Stimulated activated CD4-positive, alpha-beta T cell treated with anti-CD3 and anti-CD28 coated beads, Interleukin-12 subunit alpha, Interleukin-12 subunit beta, amount 100 ng/mL, for 4 hours (primary cell): ENCODE results near the gene AMPD2.
A peak's percentile ranks its signal among the peaks of the same experiment; 100 is the strongest.

ENCODE experiments used
- DNase-seq: peaks from one replicate; pipeline ENCODE4 v3.0.0-alpha.2; 2020

AMPD2 gene

GRCh38 chr1:109619576-109620400 lies at the start of gene AMPD2, which contains the start of gene GNAT2:
AMPD2 (plus strand) TSS chr1:109619837; CDS start chr1:109621176, 1,339 bp downstream.
GNAT2 (minus strand) TSS chr1:109619616; CDS start chr1:109612870, 6,746 bp downstream.
- peak; percentile 74 for DNase-seq

GRCh38 chr1:109570414-109570813 lies 49.2 kb upstream of the AMPD2 start:
- DNase-seq, result no peak

GRCh38 chr1:109573785-109574184 lies 45.9 kb upstream of the AMPD2 start:
- DNase-seq, result no peak

- DNase-seq, result no peak
These were observed 40.6 kb upstream of the AMPD2 start for GRCh38 chr1:109578947-109579443.

GRCh38 chr1:109579491-109579890 lies 40.1 kb upstream of the AMPD2 start:
- no peak for DNase-seq

GRCh38 chr1:109582021-109582420 lies 37.6 kb upstream of the AMPD2 start:
- DNase-seq, result no peak

GRCh38 chr1:109584766-109585165 lies 34.9 kb upstream of the AMPD2 start:
- no peak for DNase-seq

- no peak for DNase-seq
These were observed 33.6 kb upstream of the AMPD2 start for GRCh38 chr1:109586055-109586454.

GRCh38 chr1:109589177-109589576 lies 30.5 kb upstream of the AMPD2 start:
- DNase-seq, result no peak

- no peak for DNase-seq
These were observed 30.0 kb upstream of the AMPD2 start for GRCh38 chr1:109589679-109590078.

- DNase-seq, result no peak
These were observed 26.7 kb upstream of the AMPD2 start for GRCh38 chr1:109592916-109593315.

GRCh38 chr1:109595531-109595930 lies 24.1 kb upstream of the AMPD2 start:
- DNase-seq, result no peak

- no peak for DNase-seq
These were observed 21.5 kb upstream of the AMPD2 start for GRCh38 chr1:109598156-109598555.

GRCh38 chr1:109598655-109599054 lies 21.0 kb upstream of the AMPD2 start:
- DNase-seq, result no peak

- no peak for DNase-seq
These were observed 16.4 kb upstream of the AMPD2 start for GRCh38 chr1:109603229-109603628.

- DNase-seq, result no peak
These were observed 14.3 kb upstream of the AMPD2 start for GRCh38 chr1:109605381-109605780.

GRCh38 chr1:109609881-109610280 lies 9.8 kb upstream of the AMPD2 start:
- no peak for DNase-seq

- no peak for DNase-seq
These were observed 8.9 kb upstream of the AMPD2 start for GRCh38 chr1:109610609-109611307.

- no peak for DNase-seq
These were observed 8.2 kb upstream of the AMPD2 start for GRCh38 chr1:109611308-109611990.

GRCh38 chr1:109613361-109614147 lies 6.1 kb upstream of the AMPD2 start:
- DNase-seq, result no peak

GRCh38 chr1:109615879-109616278 lies 3.8 kb upstream of the AMPD2 start:
- DNase-seq, result no peak

GRCh38 chr1:109616391-109616790 lies 3.2 kb upstream of the AMPD2 start:
- no peak for DNase-seq
